DMS 273 (cell line): ENCODE data around the gene ZSWIM5.

ENCODE experiments used
- DNase-seq: peaks from one replicate; lab custom pipeline; 2025; ENCODE audit not compliant: unreplicated experiment; lab: John Stamatoyannopoulos, UW

ZSWIM5 gene

GRCh38 chr1:45035631-45036301 lies 170.6 kb downstream of the ZSWIM5 start:
- DNase-seq: peak; percentile 18

GRCh38 chr1:45033356-45033755 lies 173.0 kb downstream of the ZSWIM5 start:
- no peak for DNase-seq

DNA sequence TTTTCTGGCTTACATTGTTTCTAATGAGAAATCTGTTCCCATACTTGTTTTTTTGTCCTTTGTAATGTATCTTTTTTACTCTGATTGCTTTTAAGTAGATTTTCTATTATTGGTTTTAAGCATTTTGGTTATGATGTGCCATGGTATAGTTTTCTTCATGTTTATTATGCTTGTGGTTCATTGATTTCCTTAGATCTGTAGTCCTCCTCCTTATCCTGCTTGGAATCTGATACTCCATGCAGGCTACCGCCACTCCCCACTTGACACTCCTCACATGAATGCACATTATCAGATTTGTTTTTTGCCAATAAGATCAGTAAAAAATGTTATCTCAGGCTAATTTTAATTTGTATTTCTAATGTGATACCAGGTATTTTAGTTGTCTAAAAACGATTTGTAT lies 173.6 kb downstream of the ZSWIM5 start:
- no peak for DNase-seq

DNA sequence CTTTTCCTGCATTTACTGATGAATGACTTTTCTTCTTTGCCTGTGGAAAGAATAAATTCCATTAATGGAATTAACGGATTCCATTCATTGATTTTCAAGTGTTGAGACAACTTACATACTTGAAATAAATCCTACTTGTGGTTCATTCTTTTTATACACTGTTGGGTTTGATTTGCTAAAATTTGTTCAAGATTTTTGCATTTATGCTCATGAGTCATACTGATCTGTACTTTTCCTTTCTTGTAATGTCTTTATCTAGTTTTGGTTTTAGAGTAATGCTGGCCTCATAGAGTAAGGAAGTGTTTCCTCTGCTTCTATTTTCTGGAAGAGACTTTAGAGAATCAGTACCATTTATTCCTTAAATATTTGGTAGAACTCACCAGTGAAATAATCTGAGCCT lies 180.0 kb downstream of the ZSWIM5 start:
- no peak for DNase-seq

- no peak for DNase-seq
These were observed 182.7 kb downstream of the ZSWIM5 start for GRCh38 chr1:45023663-45024062.

GRCh38 chr1:45018599-45019230 lies 187.7 kb downstream of the ZSWIM5 start:
- peak; percentile 95 for DNase-seq

DNA sequence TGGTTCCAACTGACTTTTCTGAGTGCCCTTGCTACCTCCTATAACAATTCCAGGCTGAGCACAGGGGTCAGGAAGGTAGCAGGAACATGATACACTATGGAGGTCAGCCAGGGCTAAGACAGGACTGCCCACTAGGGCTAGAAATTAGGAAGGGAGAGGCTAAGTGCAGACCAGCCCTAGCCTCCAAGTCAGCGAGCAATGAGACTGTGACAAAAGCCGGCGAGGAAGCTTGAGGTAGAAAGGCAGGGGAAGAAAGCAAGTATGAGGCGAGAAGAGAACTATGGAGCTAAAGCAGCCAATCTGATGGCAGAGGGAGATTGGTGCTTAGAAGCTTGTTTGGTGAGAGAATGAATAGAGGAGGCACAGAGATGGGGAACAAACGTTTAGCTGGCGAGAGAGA lies 189.6 kb downstream of the ZSWIM5 start:
- DNase-seq: no peak

DNA sequence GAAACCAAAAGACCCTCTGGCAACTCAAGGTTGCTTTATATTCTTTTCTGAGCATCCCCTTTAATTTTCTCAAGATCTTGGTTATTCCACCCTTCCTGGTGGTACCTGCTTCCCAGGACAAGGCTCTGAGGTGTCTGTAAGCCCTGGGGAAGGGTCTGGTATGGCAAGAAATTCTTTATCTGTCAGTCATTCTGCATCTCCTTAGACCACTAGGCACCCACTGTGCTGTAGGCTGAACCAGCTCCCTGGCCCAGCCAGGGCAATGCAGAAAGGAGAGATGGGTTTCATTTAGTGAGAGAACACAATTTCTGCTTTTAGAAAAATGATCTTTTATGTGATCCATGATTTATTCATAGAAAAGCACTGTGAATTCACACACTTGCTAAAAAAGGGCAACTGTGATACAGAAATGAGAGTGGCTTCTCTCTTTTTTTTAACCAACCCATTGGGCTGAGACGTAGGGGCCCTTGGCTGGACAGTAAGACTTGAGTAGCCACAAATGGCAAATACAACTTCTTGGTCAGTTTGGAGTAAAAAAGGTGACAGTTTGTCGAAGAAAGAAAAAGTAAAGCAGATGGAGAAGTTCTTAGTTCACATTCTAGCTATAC lies 190.2 kb downstream of the ZSWIM5 start:
- DNase-seq: no peak

DNA sequence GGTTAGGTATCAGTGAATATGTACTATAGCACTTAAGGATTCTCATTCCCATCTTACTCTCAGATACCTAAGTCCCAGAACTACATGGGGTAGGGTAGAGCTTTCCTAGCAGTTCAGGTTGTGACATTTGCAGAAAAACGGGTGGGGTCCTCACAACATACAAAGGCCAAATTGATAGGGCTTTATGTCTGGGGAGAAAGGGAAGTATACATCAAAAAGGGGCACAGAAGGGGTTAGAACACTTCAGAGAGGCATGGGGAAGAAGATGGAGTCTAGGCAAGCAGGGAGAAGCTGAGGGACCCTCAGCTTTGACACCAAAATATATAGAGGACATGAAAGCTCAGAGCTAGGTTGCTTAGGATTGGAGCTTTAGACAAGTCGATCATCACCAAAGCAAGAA lies 190.7 kb downstream of the ZSWIM5 start:
- DNase-seq: no peak

- DNase-seq: peak; percentile 87
These were observed 191.9 kb downstream of the ZSWIM5 start for GRCh38 chr1:45014321-45015028.

DNA sequence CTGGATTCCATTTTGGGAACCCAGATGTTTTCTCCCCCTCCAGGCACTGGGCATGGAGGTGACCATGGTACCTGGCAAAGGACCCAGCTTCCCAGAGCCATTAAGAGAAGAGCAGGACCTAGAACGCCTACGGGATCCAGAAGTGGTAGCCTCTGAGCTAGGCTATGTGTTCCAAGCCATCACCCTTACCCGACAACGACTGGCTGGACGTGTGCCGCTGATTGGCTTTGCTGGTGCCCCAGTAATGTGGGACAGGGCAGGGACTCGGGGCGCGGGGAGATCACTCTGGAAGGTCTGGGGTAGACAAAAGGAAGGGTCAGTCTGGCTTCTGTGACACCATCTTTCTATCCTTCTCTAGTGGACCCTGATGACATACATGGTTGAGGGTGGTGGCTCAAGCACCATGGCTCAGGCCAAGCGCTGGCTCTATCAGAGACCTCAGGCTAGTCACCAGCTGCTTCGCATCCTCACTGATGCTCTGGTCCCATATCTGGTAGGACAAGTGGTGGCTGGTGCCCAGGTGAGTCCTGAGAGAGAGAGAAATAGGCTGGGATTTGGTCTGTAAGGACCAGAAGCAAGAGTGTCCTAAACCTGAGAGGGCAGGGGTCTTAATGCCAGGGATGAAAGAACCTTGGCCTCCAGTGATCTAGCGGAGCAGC lies 192.7 kb downstream of the ZSWIM5 start:
- DNase-seq: no peak

GRCh38 chr1:45012639-45013278 lies 193.6 kb downstream of the ZSWIM5 start:
- DNase-seq: peak; percentile 90

DNA sequence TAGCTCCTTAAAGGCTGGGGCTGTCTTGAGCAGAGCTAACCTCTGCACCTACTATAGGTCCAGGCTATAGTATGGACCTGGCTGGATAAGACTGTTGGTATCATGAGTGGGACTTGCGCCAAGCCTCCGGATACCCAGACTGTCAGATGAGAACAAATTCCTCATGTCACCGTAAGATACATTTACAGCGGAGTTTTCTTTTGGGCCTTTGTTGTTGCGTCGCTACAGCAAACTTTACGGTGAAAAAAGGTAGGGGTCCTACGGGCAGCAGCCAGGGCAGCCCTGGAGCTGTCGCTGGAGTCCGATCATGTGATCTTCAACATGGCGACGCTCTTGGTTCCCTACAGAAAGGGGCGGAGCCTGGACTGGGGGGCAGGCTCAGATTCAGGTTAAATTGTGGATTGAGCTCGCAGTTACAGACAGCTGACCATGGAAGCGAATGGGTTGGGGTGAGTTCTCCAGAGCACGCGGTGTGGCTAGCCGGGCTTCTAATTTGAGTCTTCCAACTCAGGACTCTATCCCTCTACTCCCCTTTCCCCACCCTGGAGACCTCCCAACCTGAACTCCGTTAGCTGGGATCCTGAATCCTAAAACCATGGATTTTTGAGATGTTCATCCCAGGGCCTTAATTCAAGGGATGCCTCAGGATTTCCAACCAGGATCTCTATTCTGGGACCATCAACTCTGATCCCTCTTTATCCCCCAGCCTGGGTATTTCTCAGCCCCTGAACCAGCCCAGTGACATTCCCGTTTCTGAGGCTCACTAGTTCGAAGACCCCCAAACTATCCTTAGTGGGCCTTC lies 194.4 kb downstream of the ZSWIM5 start, which contains the start of gene UROD:
Gene UROD, plus strand, starts transcription at position 418 of the 802 bp plus-strand sequence. Its CDS starts 12 bp downstream, at position 430.
- DNase-seq: peak; percentile 98

- DNase-seq: peak; percentile 92
These were observed 195.3 kb downstream of the ZSWIM5 start, which contains the start of gene HECTD3 for GRCh38 chr1:45010855-45011811. Gene HECTD3 (minus strand): TSS chr1:45011324. CDS start chr1:45011257, 67 bp downstream.

DNA sequence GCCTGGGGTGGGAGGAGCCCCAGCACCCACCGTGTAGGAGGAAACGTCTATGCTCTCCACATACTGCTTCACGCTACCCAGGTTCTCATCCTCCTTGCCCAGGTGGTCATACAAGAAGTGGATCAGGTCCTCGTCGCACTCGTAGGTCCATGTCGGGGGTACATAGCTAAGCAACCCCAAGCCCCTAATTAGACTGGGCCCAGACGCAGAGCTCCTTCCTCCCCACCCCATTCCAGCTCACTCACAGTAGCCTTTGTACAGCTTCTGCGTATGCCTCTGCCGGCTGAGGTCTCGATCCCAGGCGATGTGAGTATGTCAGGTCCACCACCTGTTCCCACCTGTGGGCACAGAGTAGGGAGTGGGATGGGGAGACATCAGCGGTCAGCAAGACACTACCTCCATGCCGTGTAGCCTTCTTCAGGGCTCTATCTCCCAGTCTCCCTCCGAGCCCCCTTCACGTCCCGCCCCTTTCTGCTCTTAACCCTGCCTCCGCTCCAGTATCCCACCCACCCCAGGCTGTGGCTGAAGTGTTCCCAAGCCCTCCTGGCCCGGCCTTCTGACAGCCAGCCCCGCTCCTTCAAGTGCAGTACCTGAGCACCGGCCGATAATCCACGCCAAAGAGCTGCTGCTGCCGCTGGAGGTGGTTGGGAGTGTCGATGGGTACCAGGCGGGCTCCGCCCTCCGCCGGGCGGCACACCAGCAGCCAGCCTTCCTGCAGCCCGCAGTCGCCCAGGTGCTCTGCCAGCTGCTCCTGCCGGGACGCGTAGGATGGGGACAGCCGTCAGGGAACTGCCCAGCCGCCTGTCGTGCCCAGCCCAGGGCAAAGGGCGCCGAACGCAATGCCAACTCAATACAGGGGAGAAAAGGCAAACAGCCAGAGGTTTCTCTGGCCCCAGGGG lies 196.2 kb downstream of the ZSWIM5 start:
- peak; percentile 77 for DNase-seq

- DNase-seq: no peak
These were observed 197.0 kb downstream of the ZSWIM5 start for GRCh38 chr1:45009296-45009865.

DNA sequence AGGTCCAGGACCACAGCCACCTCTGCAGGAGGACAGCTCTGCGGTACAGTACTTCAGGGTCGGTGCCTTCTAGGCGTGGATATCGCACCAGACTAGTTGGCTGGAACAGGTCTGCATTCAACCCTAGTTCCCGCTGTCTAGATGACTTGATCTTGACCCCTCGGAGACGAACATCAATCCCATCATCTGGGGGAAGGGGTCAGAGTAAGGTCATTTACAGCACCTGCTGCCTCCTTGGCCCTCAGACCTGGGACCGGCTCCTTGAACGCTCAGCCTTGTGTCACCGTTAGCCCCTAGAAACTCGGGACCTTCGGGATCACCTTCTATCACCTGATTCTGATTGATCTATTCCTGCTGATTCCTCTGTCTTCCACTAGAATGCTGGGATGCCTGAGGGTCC lies 197.9 kb downstream of the ZSWIM5 start:
- no peak for DNase-seq
